K562 (cell line): ENCODE results near the gene RNF41. TPM values are rescaled to one million over a fixed set of nuclear protein-coding genes. Genes with fewer than 3 reads are reported as not detected.

Experiments used
- ATF3 ChIP-seq, 2 experiments: fragments of 450-650 bp in 1 of 2; sonication (generic) in 1 of 2; formaldehyde crosslinking in 1 of 2; IDR thresholded peaks in 1 of 2; conservative IDR thresholded peaks in 1 of 2; 2 replicates each; pipeline versions ENCODE4 v1.6.1 to v1.8.1; 2016 to 2023; ENCODE audit warnings: mild to moderate bottlenecking in 2 of 2, moderate library complexity in 2 of 2, inconsistent platforms in 1 of 2, missing genetic modification reagents in 1 of 2
- CREBBP ChIP-seq: IDR thresholded peaks from one replicate; pipeline ENCODE4 v1.6.1; 2012; ENCODE audit warnings: low read depth, mild to moderate bottlenecking, control low read depth, inconsistent platforms, low read length
- GABPA ChIP-seq: fragments of 200-800 bp; sonication (Bioruptor generic); conservative IDR thresholded peaks from 2 replicates; pipeline ENCODE4 v1.6.1; 2016; ENCODE audit warnings: low read depth, missing genetic modification characterization, missing compliant biosample characterization
- GTF3C2 ChIP-seq: IDR thresholded peaks from 3 replicates; pipeline ENCODE4 v1.6.1; 2011; ENCODE audit warnings: borderline replicate concordance, mild to moderate bottlenecking, moderate library complexity; ENCODE audit not compliant: insufficient read length; ENCODE audit errors: extremely low read depth
- IRF2 ChIP-seq: sonication (generic); formaldehyde crosslinking; IDR thresholded peaks from 2 replicates; pipeline ENCODE4 v1.8.1; 2022; ENCODE audit warnings: mild to moderate bottlenecking, missing genetic modification reagents
- MAX ChIP-seq: sonication (generic); formaldehyde crosslinking; IDR thresholded peaks from 2 replicates; pipeline ENCODE4 v1.9.0; 2022; ENCODE audit warnings: mild to moderate bottlenecking, missing genetic modification reagents
- MTF1 ChIP-seq: fragments of 250-450 bp; sonication (Bioruptor Pico); IDR thresholded peaks from 2 replicates; pipeline ENCODE4 v1.9.0; 2021; ENCODE audit warnings: moderate library complexity, mild to moderate bottlenecking, inconsistent platforms, borderline replicate concordance
- PHB ChIP-seq: fragments of 250-450 bp; sonication (Bioruptor Pico); IDR thresholded peaks from 2 replicates; pipeline ENCODE4 v1.5.0; 2021
- PTBP1 ChIP-seq: fragments of 200-400 bp; formaldehyde crosslinking; IDR thresholded peaks from 2 replicates; pipeline ENCODE4 v1.6.1; 2017; ENCODE audit warnings: low read depth, low read length
- RBM25 ChIP-seq: fragments of 200-400 bp; formaldehyde crosslinking; IDR thresholded peaks from 2 replicates; pipeline ENCODE4 v1.6.1; 2018; ENCODE audit warnings: low read length, low read depth, moderate library complexity; ENCODE audit not compliant: severe bottlenecking
- SNAPC5 ChIP-seq: fragments of 250-450 bp; sonication (Bioruptor Pico); IDR thresholded peaks from 2 replicates; pipeline ENCODE4 v1.8.0; 2021; ENCODE audit warnings: moderate library complexity, mild to moderate bottlenecking, inconsistent platforms
- SP1 ChIP-seq: sonication (generic); formaldehyde crosslinking; IDR thresholded peaks from 2 replicates; pipeline ENCODE4 v1.8.1; 2022; ENCODE audit warnings: mild to moderate bottlenecking, missing genetic modification reagents
- STAT6 ChIP-seq: sonication (generic); formaldehyde crosslinking; IDR thresholded peaks from 2 replicates; pipeline ENCODE4 v1.8.1; 2023; ENCODE audit warnings: mild to moderate bottlenecking, missing genetic modification reagents
- SUPT5H ChIP-seq: fragments of 450-650 bp; IDR thresholded peaks from 2 replicates; pipeline ENCODE4 v1.6.1; 2016
- TEAD4 ChIP-seq, 2 experiments: sonication (generic) in 1 of 2; formaldehyde crosslinking in 1 of 2; IDR thresholded peaks; 2 replicates each; pipeline versions ENCODE4 v1.6.1 to v1.8.0; 2012 to 2022; ENCODE audit warnings: borderline replicate concordance in 1 of 2, inconsistent platforms in 1 of 2, low read length in 1 of 2, mild to moderate bottlenecking in 1 of 2, missing genetic modification reagents in 1 of 2
- TFAM ChIP-seq: fragments of 250-450 bp; sonication (Bioruptor Pico); conservative IDR thresholded peaks from 2 replicates; pipeline ENCODE4 v1.5.0; 2021; ENCODE audit warnings: mild to moderate bottlenecking, moderate library complexity
- YY1 ChIP-seq, 3 experiments: IDR thresholded peaks; 2 replicates each; pipeline ENCODE4 v1.6.1; 2011; ENCODE audit warnings: low read length in 2 of 3, mild to moderate bottlenecking in 2 of 3, moderate library complexity in 2 of 3, borderline replicate concordance in 1 of 3, control low read depth in 1 of 3, low read depth in 1 of 3; ENCODE audit not compliant: insufficient read depth in 3 of 3, insufficient replicate concordance in 2 of 3, control insufficient read depth in 1 of 3, insufficient read length in 1 of 3; ENCODE audit errors: extremely low read depth in 1 of 3
- ZNF140 ChIP-seq: fragments of 250-450 bp; sonication (Bioruptor Pico); IDR thresholded peaks from 2 replicates; pipeline ENCODE4 v1.8.0; 2021; ENCODE audit warnings: moderate library complexity, mild to moderate bottlenecking, inconsistent platforms
- ZNF174 ChIP-seq: fragments of 250-450 bp; sonication (Bioruptor Pico); IDR thresholded peaks from 2 replicates; pipeline ENCODE4 v1.4.0; 2020; ENCODE audit warnings: mild to moderate bottlenecking
- ZNF644 ChIP-seq: fragments of 200-800 bp; sonication (Bioruptor generic); IDR thresholded peaks from 2 replicates; pipeline ENCODE4 v1.6.1; 2016; ENCODE audit warnings: low read depth, missing genetic modification characterization, missing compliant biosample characterization
- polyA plus RNA-seq, 8 experiments: library from polyadenylated mRNA; depleted of rRNA in 4 of 8; stranded (reverse) in 5 of 8; unstranded in 3 of 8; fragments of >200 nt; fragmentation: Nextera tagmentation in 2 of 8; fragmentation: Illumina TruSeq in 1 of 8; extraction: Ambion mirVana in 2 of 8; extraction: Trizol in 1 of 8; gene quantifications; 2 replicates each; pipeline versions ENCODE4 v1.2.1 to v1.2.3, GENCODE V29; 2011 to 2014; ENCODE audit warnings: inconsistent platforms in 1 of 8, missing spikeins in 1 of 8
- total RNA-seq, 7 experiments: library from RNA; depleted of rRNA in 6 of 7; stranded (reverse); fragments of >200 nt in 6 of 7; fragmentation: Illumina TruSeq in 2 of 7; extraction: Trizol in 2 of 7; gene quantifications; 2 replicates each; pipeline versions ENCODE4 v1.2.1 to v1.2.3, GENCODE V29; 2011 to 2021; ENCODE audit warnings: low replicate concordance in 1 of 7

Gene RNF41
- total and polyA plus RNA-seq, 9 of the 15 experiments (the other 6 are each of a cell fraction or from before 2014, with no cell fraction given) = 28.2 to 46.8 (median 33.8) TPM

- no peak for TF ChIP-seq ZNF174 (CRISPR knock-in tag)
- no peak for TF ChIP-seq CREBBP
- TF ChIP-seq ZNF140 = no peak
- no peak for TF ChIP-seq SNAPC5 (CRISPR knock-in tag)
- TF ChIP-seq IRF2 (CRISPR knock-in tag) = no peak
- no peak for TF ChIP-seq RBM25
- TF ChIP-seq MTF1 = no peak
- TF ChIP-seq SP1 (CRISPR knock-in tag) = peak; percentile 10; the same call in 1 of the 2 replicates
- 0 out of 2 replicates have a peak, but pooled peaks have one; percentile 32 for TF ChIP-seq ZNF644 (tag)
- peak; percentile 21; the same call in 1 of the 2 replicates for TF ChIP-seq GABPA (tag)
- TF ChIP-seq TFAM (CRISPR knock-in tag) = no peak
- TF ChIP-seq SUPT5H = 0 out of 2 replicates have a peak, but pooled peaks have one; percentile 11
- no peak for TF ChIP-seq PHB (CRISPR knock-in tag)
- no peak for TF ChIP-seq ATF3 (IDR thresholded peaks at IDR 0.05)
- no peak for TF ChIP-seq ATF3 (CRISPR knock-in tag; conservative IDR thresholded peaks at IDR 0.05)
- no peak for TF ChIP-seq STAT6 (CRISPR knock-in tag)
- TF ChIP-seq PTBP1 = peak; percentile 70; the same call in 1 of the 2 replicates
- no peak for TF ChIP-seq YY1 (IDR thresholded peaks at IDR 0.05; ENCODE audit: borderline replicate concordance in 1 of 3, control insufficient read depth in 1 of 3, extremely low read depth in 1 of 3, insufficient read depth in 3 of 3, insufficient read length in 1 of 3, insufficient replicate concordance in 2 of 3, low read depth in 1 of 3, low read length in 2 of 3)
- peak; percentile 22; the same call in 1 of the 2 replicates for TF ChIP-seq TEAD4 (IDR thresholded peaks at IDR 0.05; ENCODE audit: low read length)
- no peak for TF ChIP-seq TEAD4 (CRISPR knock-in tag; IDR thresholded peaks at IDR 0.05; ENCODE audit: borderline replicate concordance)
- TF ChIP-seq GTF3C2 = no peak
- no peak for TF ChIP-seq MAX (CRISPR knock-in tag)
These were observed 62.7 kb downstream of the RNF41 start (continued) for GRCh38 chr12:56158926-56159461.
